HCT116 (cell line): ENCODE measurements around the gene RAB3C.

ENCODE experiments used
- CEBPB ChIP-seq: IDR thresholded peaks from 2 replicates; pipeline ENCODE4 v1.6.1; 2012; ENCODE audit warnings: low read depth
- EGR1 ChIP-seq: IDR thresholded peaks from 2 replicates; pipeline ENCODE4 v1.6.1; 2012; ENCODE audit warnings: low read depth
- ELF1 ChIP-seq: IDR thresholded peaks from 2 replicates; pipeline ENCODE4 v1.6.1; 2012; ENCODE audit warnings: low read depth, borderline replicate concordance
- EZH2 ChIP-seq: fragments of 200-600 bp; sonication (generic); IDR thresholded peaks from 2 replicates; pipeline ENCODE4 v1.6.1; 2017; ENCODE audit warnings: antibody characterized with exemption, mixed run types
- JUND ChIP-seq: IDR thresholded peaks from 2 replicates; pipeline ENCODE4 v1.6.1; 2012
- POLR2A ChIP-seq: IDR thresholded peaks from 2 replicates; pipeline ENCODE4 v1.7.0; 2011; ENCODE audit warnings: borderline replicate concordance; ENCODE audit not compliant: insufficient read depth, insufficient read length; ENCODE audit errors: extremely low read depth
- RAD21 ChIP-seq: IDR thresholded peaks from 2 replicates; pipeline ENCODE4 v1.6.1; 2012; ENCODE audit warnings: low read depth, mild to moderate bottlenecking
- SP1 ChIP-seq: IDR thresholded peaks from 2 replicates; pipeline ENCODE4 v1.6.1; 2012; ENCODE audit warnings: low read depth
- ZNF274 ChIP-seq: fragments of 200-500 bp; sonication (Bioruptor generic); IDR thresholded peaks from 2 replicates; pipeline ENCODE4 v1.6.1; 2014; ENCODE audit warnings: mild to moderate bottlenecking, low read depth, low read length, inconsistent platforms
- TF ChIP-seq, protein P1 (sequence below), 3 experiments: fragments of 200-600 bp in 1 of 3; sonication (generic) in 1 of 3; IDR thresholded peaks in 2 of 3; conservative IDR thresholded peaks in 1 of 3; 2 replicates each; pipeline ENCODE4 v1.5.1; 2012 to 2017; ENCODE audit warnings: low read depth in 2 of 3, low read length in 2 of 3, antibody characterized with exemption in 1 of 3, borderline replicate concordance in 1 of 3, control low read depth in 1 of 3, mild to moderate bottlenecking in 1 of 3, mixed read lengths in 1 of 3, mixed run types in 1 of 3, moderate library complexity in 1 of 3; ENCODE audit not compliant: insufficient read depth in 1 of 3
- TF ChIP-seq, protein P2 (sequence below): IDR thresholded peaks from 2 replicates; pipeline ENCODE4 v1.6.1; 2012

DNA sequence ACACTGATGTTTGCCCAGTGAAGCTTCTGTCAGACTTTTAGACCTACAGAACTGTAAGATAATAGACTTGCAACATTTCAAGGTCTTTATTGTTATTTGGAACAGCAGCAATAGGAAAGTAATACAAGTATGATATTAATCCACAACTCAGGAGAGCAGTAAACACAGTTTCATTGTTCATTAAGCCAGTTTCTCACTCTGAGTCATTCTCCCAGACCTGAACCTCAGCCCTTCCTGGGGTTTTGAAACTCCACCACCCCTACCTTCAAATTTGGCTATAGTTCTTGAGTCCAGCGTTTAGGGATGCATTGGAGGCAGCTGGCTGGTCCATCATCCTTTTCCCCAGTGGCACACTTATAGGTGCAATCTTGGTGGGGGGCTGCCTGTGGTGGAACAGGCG, 203.2 kb downstream of the RAB3C start:
- TF ChIP-seq, protein P1, sequence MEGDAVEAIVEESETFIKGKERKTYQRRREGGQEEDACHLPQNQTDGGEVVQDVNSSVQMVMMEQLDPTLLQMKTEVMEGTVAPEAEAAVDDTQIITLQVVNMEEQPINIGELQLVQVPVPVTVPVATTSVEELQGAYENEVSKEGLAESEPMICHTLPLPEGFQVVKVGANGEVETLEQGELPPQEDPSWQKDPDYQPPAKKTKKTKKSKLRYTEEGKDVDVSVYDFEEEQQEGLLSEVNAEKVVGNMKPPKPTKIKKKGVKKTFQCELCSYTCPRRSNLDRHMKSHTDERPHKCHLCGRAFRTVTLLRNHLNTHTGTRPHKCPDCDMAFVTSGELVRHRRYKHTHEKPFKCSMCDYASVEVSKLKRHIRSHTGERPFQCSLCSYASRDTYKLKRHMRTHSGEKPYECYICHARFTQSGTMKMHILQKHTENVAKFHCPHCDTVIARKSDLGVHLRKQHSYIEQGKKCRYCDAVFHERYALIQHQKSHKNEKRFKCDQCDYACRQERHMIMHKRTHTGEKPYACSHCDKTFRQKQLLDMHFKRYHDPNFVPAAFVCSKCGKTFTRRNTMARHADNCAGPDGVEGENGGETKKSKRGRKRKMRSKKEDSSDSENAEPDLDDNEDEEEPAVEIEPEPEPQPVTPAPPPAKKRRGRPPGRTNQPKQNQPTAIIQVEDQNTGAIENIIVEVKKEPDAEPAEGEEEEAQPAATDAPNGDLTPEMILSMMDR (IDR thresholded peaks at IDR 0.05 in 2 of 3, conservative IDR thresholded peaks at IDR 0.05 in 1 of 3; ENCODE audit: borderline replicate concordance in 1 of 3, insufficient read depth in 1 of 3, low read depth in 2 of 3, low read length in 2 of 3): no peak
- TF ChIP-seq POLR2A: no peak
- no peak for TF ChIP-seq ZNF274
- no peak for TF ChIP-seq CEBPB
- no peak for TF ChIP-seq JUND
- TF ChIP-seq, protein P2, sequence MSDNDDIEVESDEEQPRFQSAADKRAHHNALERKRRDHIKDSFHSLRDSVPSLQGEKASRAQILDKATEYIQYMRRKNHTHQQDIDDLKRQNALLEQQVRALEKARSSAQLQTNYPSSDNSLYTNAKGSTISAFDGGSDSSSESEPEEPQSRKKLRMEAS: no peak
- TF ChIP-seq SP1: no peak
- no peak for TF ChIP-seq ELF1
- TF ChIP-seq RAD21: no peak
- TF ChIP-seq EZH2: no peak
- no peak for TF ChIP-seq EGR1
